Gastroesophageal sphincter (tissue), 4 donors: ENCODE results near the gene RNF187. TPM values are rescaled to one million over a fixed set of nuclear protein-coding genes. Genes with fewer than 3 reads are reported as not detected.

ENCODE experiments used
- ATAC-seq: fragments of 150-250 bp; one replicate; pipeline ENCODE4 v1.9.1; 2016; ENCODE audit warnings: mild to moderate bottlenecking, moderate library complexity
- H3K27ac ChIP-seq, 4 donors: fragments of 200-600 bp; sonication (generic) in 3 of 4; 1 replicate in 3 of 4; 2 replicates in 1 of 4; pipeline ENCODE4 v1.5.1; 2016 to 2019
- H3K27me3 ChIP-seq: fragments of 200-600 bp; sonication (generic); one replicate; pipeline ENCODE4 v1.5.1; 2019
- H3K36me3 ChIP-seq, 2 donors: fragments of 200-600 bp; sonication (generic); one replicate each; pipeline ENCODE4 v1.5.1; 2019; ENCODE audit warnings: control low read depth in 1 of 2
- H3K4me1 ChIP-seq, 3 donors: fragments of 200-600 bp; sonication (generic); 1 replicate in 2 of 3; 2 replicates in 1 of 3; pipeline ENCODE4 v1.5.1; 2016 to 2019; ENCODE audit warnings: control low read depth in 2 of 3
- H3K4me3 ChIP-seq, 2 donors: fragments of 200-600 bp; sonication (generic); one replicate each; pipeline ENCODE4 v1.5.1; 2019; ENCODE audit warnings: mild to moderate bottlenecking in 1 of 2, moderate library complexity in 1 of 2
- H3K9me3 ChIP-seq, 3 donors: fragments of 200-600 bp; sonication (generic); one replicate each; pipeline ENCODE4 v1.5.1; 2017 to 2019; ENCODE audit warnings: control low read depth in 2 of 3
- CTCF ChIP-seq, 4 experiments: fragments of 200-600 bp in 2 of 4; fragments of 450-650 bp in 2 of 4; sonication (generic) in 1 of 4; IDR thresholded peaks; one replicate each; pipeline ENCODE4 v1.5.1; 2017 to 2019; ENCODE audit warnings: antibody characterized with exemption in 4 of 4, mild to moderate bottlenecking in 2 of 4, moderate library complexity in 2 of 4
- EP300 ChIP-seq: sonication (generic); formaldehyde crosslinking; IDR thresholded peaks from one replicate; pipeline ENCODE4 v1.6.1; 2017; ENCODE audit warnings: antibody characterized with exemption, mild to moderate bottlenecking
- POLR2A ChIP-seq, 2 donors: fragments of 450-650 bp; IDR thresholded peaks; one replicate each; pipeline ENCODE4 v1.6.1; 2017; ENCODE audit warnings: antibody characterized with exemption in 2 of 2, mild to moderate bottlenecking in 2 of 2, moderate library complexity in 1 of 2
- POLR2AphosphoS5 ChIP-seq: sonication (generic); formaldehyde crosslinking; IDR thresholded peaks from one replicate; pipeline ENCODE4 v1.6.1; 2017; ENCODE audit warnings: antibody characterized with exemption
- WGBS, 2 donors: methylation state at CpG; one replicate each; pipeline ENCODE4 v1.1.5; 2018; ENCODE audit warnings: low coverage in 1 of 2; 5-methylcytosine and 5-hydroxymethylcytosine counted together
- total RNA-seq, 4 donors: library from RNA; depleted of rRNA; stranded (reverse); fragments of >200 nt; gene quantifications; one replicate each; pipeline ENCODE4 v1.1.0, GENCODE V29; 2016

Gene RNF187
- total RNA-seq, 4 donors from 2014 or later = 33.9 to 80.6 (median 52.4) TPM

GRCh38 chr1:228455715-228456114, 31.5 kb upstream of the RNF187 start:
- TF ChIP-seq POLR2A (IDR thresholded peaks at IDR 0.05) (no peak), EP300 (no peak), CTCF (IDR thresholded peaks at IDR 0.05) (no peak), POLR2AphosphoS5 (no peak)
- Histone ChIP-seq H3K4me3 (no peak overlapping the region), H3K4me1 (peaks cover 0 to 33% (median 6%) of the 10 kb centered on the region in 3 donors), H3K27ac (no peak overlapping the region), H3K9me3 (no peaks in the 10 kb centered on the region), H3K27me3 (peaks cover 70% of the 10 kb centered on the region), H3K36me3 (no peaks in the 10 kb centered on the region)
- no peak for ATAC-seq
- WGBS, 2 donors = 63 to 71% methylated on average over 1 of the region's 1 CpG

- TF ChIP-seq EP300 = no peak
- TF ChIP-seq POLR2AphosphoS5 = no peak
- no peak for TF ChIP-seq POLR2A (IDR thresholded peaks at IDR 0.05)
- no peak for TF ChIP-seq CTCF (IDR thresholded peaks at IDR 0.05)
- no peaks in the 10 kb centered on the region for H3K9me3 ChIP-seq
- no peak for ATAC-seq
- WGBS, 2 donors = 64 to 73% methylated on average over 5 to 6 of the region's 6 CpGs
- H3K36me3 ChIP-seq = no peaks in the 10 kb centered on the region
- H3K27ac ChIP-seq = peak overlapping the region in 1 of 4 donors; percentile 85
- peaks cover 0 to 33% (median 6%) of the 10 kb centered on the region in 3 donors for H3K4me1 ChIP-seq
- peak overlapping the region in 1 of 2 donors; percentile 55 for H3K4me3 ChIP-seq
- H3K27me3 ChIP-seq = peaks cover 77% of the 10 kb centered on the region
Measured at GRCh38 chr1:228456252-228457016, 30.7 kb upstream of the RNF187 start.

GRCh38 chr1:228457017-228457395, 30.2 kb upstream of the RNF187 start:
- Histone ChIP-seq H3K36me3 (no peaks in the 10 kb centered on the region), H3K4me1 (peaks cover 0 to 33% (median 6%) of the 10 kb centered on the region in 3 donors), H3K9me3 (no peaks in the 10 kb centered on the region), H3K27me3 (peaks cover 83% of the 10 kb centered on the region), H3K27ac (peak overlapping the region; percentile 6 to 85 (median 82)), H3K4me3 (peak overlapping the region; percentile 31 to 55)
- WGBS, 2 donors = 5 to 16% methylated on average over 4 to 6 of the region's 13 CpGs
- TF ChIP-seq POLR2A (IDR thresholded peaks at IDR 0.05) (no peak), POLR2AphosphoS5 (no peak), EP300 (no peak), CTCF (IDR thresholded peaks at IDR 0.05) (no peak)
- no peak for ATAC-seq

- Histone ChIP-seq H3K36me3 (no peaks in the 10 kb centered on the region), H3K4me3 (peak overlapping the region; percentile 31 to 55), H3K9me3 (no peaks in the 10 kb centered on the region), H3K4me1 (peaks cover 0 to 33% (median 6%) of the 10 kb centered on the region in 3 donors), H3K27me3 (peaks cover 89% of the 10 kb centered on the region), H3K27ac (peak overlapping the region; percentile 22 to 85 (median 82))
- peak in 1 of 2 donors; percentile 55 for TF ChIP-seq POLR2A (IDR thresholded peaks at IDR 0.05)
- peak in 3 of 4 experiments; percentile 2 to 30 (median 22) for TF ChIP-seq CTCF (IDR thresholded peaks at IDR 0.05)
- TF ChIP-seq EP300 = no peak
- TF ChIP-seq POLR2AphosphoS5 = peak; percentile 51
- ATAC-seq = peak; percentile 95
- 0 to 1% methylated on average over 14 to 21 of the region's 74 CpGs for WGBS, 2 donors
Measured at GRCh38 chr1:228457396-228458176, 29.6 kb upstream of the RNF187 start.
